Central memory CD8-positive, alpha-beta T cell (primary cell): ENCODE data around the gene TMEM266.

ENCODE experiments used
- ATAC-seq: fragments of 150-1000 bp; cut with Tn5 transposase; replicated peaks from 2 replicates; pipeline ENCODE4 v1.10.0; 2022; ENCODE audit warnings: mild to moderate bottlenecking, moderate FRiP score, moderate number of reproducible peaks; ENCODE audit not compliant: poor library complexity, severe bottlenecking; ENCODE audit errors: extremely low read depth
- DNase-seq, 2 donors: peaks; one replicate each; pipeline ENCODE4 v3.0.0; 2021; ENCODE audit warnings: low spot score in 2 of 2
- H3K27ac Mint-ChIP-seq: one replicate; pipeline ENCODE4 v1.8.0; 2022; ENCODE audit warnings: low read depth, mild to moderate bottlenecking, moderate library complexity, mixed read lengths
- H3K27me3 Mint-ChIP-seq: one replicate; pipeline ENCODE4 v1.8.0; 2022; ENCODE audit warnings: mixed read lengths
- H3K36me3 Mint-ChIP-seq: one replicate; pipeline ENCODE4 v1.8.0; 2022; ENCODE audit warnings: mild to moderate bottlenecking, moderate library complexity, mixed read lengths; ENCODE audit not compliant: insufficient read depth
- H3K4me1 Mint-ChIP-seq: one replicate; pipeline ENCODE4 v1.8.0; 2022; ENCODE audit warnings: mixed read lengths
- H3K4me3 Mint-ChIP-seq: one replicate; pipeline ENCODE4 v1.8.0; 2022; ENCODE audit warnings: mild to moderate bottlenecking, moderate library complexity, mixed read lengths
- H3K9me3 Mint-ChIP-seq: one replicate; pipeline ENCODE4 v1.8.0; 2022; ENCODE audit warnings: mixed read lengths

TMEM266 gene

GRCh38 chr15:76174654-76175053, 114.9 kb downstream of the TMEM266 start:
- Mint-ChIP-seq H3K9me3 (no peaks in the 10 kb centered on the region), H3K4me1 (no peaks in the 10 kb centered on the region), H3K27ac (no peak overlapping the region), H3K4me3 (no peak overlapping the region), H3K36me3 (no peaks in the 10 kb centered on the region), H3K27me3 (peaks cover 68% of the 10 kb centered on the region)
- ATAC-seq, result no peak
- no peak for DNase-seq

- Mint-ChIP-seq H3K27me3 (peaks cover 72% of the 10 kb centered on the region), H3K9me3 (no peaks in the 10 kb centered on the region), H3K27ac (no peak overlapping the region), H3K4me3 (no peak overlapping the region), H3K36me3 (no peaks in the 10 kb centered on the region), H3K4me1 (no peaks in the 10 kb centered on the region)
- ATAC-seq (no peak), DNase-seq (no peak)
These were observed 115.7 kb downstream of the TMEM266 start for GRCh38 chr15:76175442-76175841.

- no peaks in the 10 kb centered on the region for H3K36me3 Mint-ChIP-seq
- no peaks in the 10 kb centered on the region for H3K9me3 Mint-ChIP-seq
- no peak overlapping the region for H3K4me3 Mint-ChIP-seq
- peaks cover under 1% of the 10 kb centered on the region for H3K4me1 Mint-ChIP-seq
- H3K27me3 Mint-ChIP-seq, result peaks cover 78% of the 10 kb centered on the region
- DNase-seq (no peak), ATAC-seq (no peak)
- H3K27ac Mint-ChIP-seq, result no peak overlapping the region
These were observed 116.3 kb downstream of the TMEM266 start for GRCh38 chr15:76176059-76176458.

GRCh38 chr15:76176487-76177085, 116.8 kb downstream of the TMEM266 start:
- Mint-ChIP-seq H3K27ac (no peak overlapping the region), H3K27me3 (peaks cover 80% of the 10 kb centered on the region), H3K4me3 (no peak overlapping the region), H3K9me3 (no peaks in the 10 kb centered on the region), H3K36me3 (no peaks in the 10 kb centered on the region), H3K4me1 (peaks cover 5% of the 10 kb centered on the region)
- ATAC-seq, result no peak
- DNase-seq, result no peak

GRCh38 chr15:76177491-76178040, 117.8 kb downstream of the TMEM266 start:
- no peak for ATAC-seq
- Mint-ChIP-seq H3K27ac (no peak overlapping the region), H3K4me1 (peaks cover 10% of the 10 kb centered on the region), H3K27me3 (peaks cover 78% of the 10 kb centered on the region), H3K9me3 (no peaks in the 10 kb centered on the region), H3K4me3 (no peak overlapping the region), H3K36me3 (no peaks in the 10 kb centered on the region)
- no peak for DNase-seq

GRCh38 chr15:76178296-76179000, 118.7 kb downstream of the TMEM266 start:
- no peak for DNase-seq
- Mint-ChIP-seq H3K4me3 (no peak overlapping the region), H3K9me3 (no peaks in the 10 kb centered on the region), H3K27ac (no peak overlapping the region), H3K36me3 (no peaks in the 10 kb centered on the region), H3K4me1 (peaks cover 10% of the 10 kb centered on the region), H3K27me3 (peaks cover 69% of the 10 kb centered on the region)
- no peak for ATAC-seq

GRCh38 chr15:76179023-76179422, 119.2 kb downstream of the TMEM266 start:
- Mint-ChIP-seq H3K27ac (no peak overlapping the region), H3K9me3 (no peaks in the 10 kb centered on the region), H3K36me3 (no peaks in the 10 kb centered on the region), H3K27me3 (peaks cover 67% of the 10 kb centered on the region), H3K4me3 (no peak overlapping the region), H3K4me1 (peaks cover 10% of the 10 kb centered on the region)
- DNase-seq, result no peak
- no peak for ATAC-seq

- Mint-ChIP-seq H3K9me3 (no peaks in the 10 kb centered on the region), H3K27ac (no peak overlapping the region), H3K4me3 (no peak overlapping the region), H3K4me1 (peaks cover 10% of the 10 kb centered on the region), H3K27me3 (peaks cover 56% of the 10 kb centered on the region), H3K36me3 (no peaks in the 10 kb centered on the region)
- DNase-seq (no peak), ATAC-seq (no peak)
These were observed 120.5 kb downstream of the TMEM266 start for GRCh38 chr15:76180321-76180720.

GRCh38 chr15:76181705-76182107, 121.9 kb downstream of the TMEM266 start:
- ATAC-seq (peak; percentile 28), DNase-seq (no peak)
- no peaks in the 10 kb centered on the region for H3K9me3 Mint-ChIP-seq
- peaks cover 10% of the 10 kb centered on the region for H3K4me1 Mint-ChIP-seq
- H3K27me3 Mint-ChIP-seq, result peaks cover 67% of the 10 kb centered on the region
- H3K4me3 Mint-ChIP-seq, result peak overlapping the region; percentile 6
- no peaks in the 10 kb centered on the region for H3K36me3 Mint-ChIP-seq
- peak overlapping the region; percentile 30 for H3K27ac Mint-ChIP-seq

- no peak overlapping the region for H3K4me3 Mint-ChIP-seq
- ATAC-seq, result no peak
- H3K27me3 Mint-ChIP-seq, result peaks cover 65% of the 10 kb centered on the region
- peaks cover 10% of the 10 kb centered on the region for H3K4me1 Mint-ChIP-seq
- no peaks in the 10 kb centered on the region for H3K9me3 Mint-ChIP-seq
- no peak overlapping the region for H3K27ac Mint-ChIP-seq
- no peaks in the 10 kb centered on the region for H3K36me3 Mint-ChIP-seq
- DNase-seq, result no peak
These were observed 124.3 kb downstream of the TMEM266 start for GRCh38 chr15:76183930-76184649.

GRCh38 chr15:76184650-76185035, 124.9 kb downstream of the TMEM266 start:
- ATAC-seq (no peak), DNase-seq (no peak)
- H3K36me3 Mint-ChIP-seq, result no peaks in the 10 kb centered on the region
- H3K9me3 Mint-ChIP-seq, result no peaks in the 10 kb centered on the region
- peaks cover 10% of the 10 kb centered on the region for H3K4me1 Mint-ChIP-seq
- no peak overlapping the region for H3K4me3 Mint-ChIP-seq
- no peak overlapping the region for H3K27ac Mint-ChIP-seq
- H3K27me3 Mint-ChIP-seq, result peaks cover 66% of the 10 kb centered on the region

- no peaks in the 10 kb centered on the region for H3K9me3 Mint-ChIP-seq
- no peak overlapping the region for H3K27ac Mint-ChIP-seq
- H3K4me1 Mint-ChIP-seq, result peaks cover 18% of the 10 kb centered on the region
- DNase-seq (no peak), ATAC-seq (no peak)
- H3K4me3 Mint-ChIP-seq, result no peak overlapping the region
- peaks cover 70% of the 10 kb centered on the region for H3K27me3 Mint-ChIP-seq
- H3K36me3 Mint-ChIP-seq, result no peaks in the 10 kb centered on the region
These were observed 125.9 kb downstream of the TMEM266 start for GRCh38 chr15:76185716-76186115.
